ENCODE results near the gene CRISPLD2.

Gene CRISPLD2

GRCh38 chr16:84940670-84941551 lies 121.1 kb downstream of the CRISPLD2 start:
- no peak for DNase-seq

- DNase-seq, result no peak
These were observed 122.1 kb downstream of the CRISPLD2 start for GRCh38 chr16:84941921-84942320.

- no peak for DNase-seq
These were observed 123.0 kb downstream of the CRISPLD2 start for GRCh38 chr16:84942786-84943185.

GRCh38 chr16:84943620-84944019 lies 123.8 kb downstream of the CRISPLD2 start:
- DNase-seq, result no peak

GRCh38 chr16:84947022-84947421 lies 127.2 kb downstream of the CRISPLD2 start:
- no peak for DNase-seq

GRCh38 chr16:84947996-84948850 lies 128.4 kb downstream of the CRISPLD2 start:
- DNase-seq, result no peak

GRCh38 chr16:84948851-84949610 lies 129.2 kb downstream of the CRISPLD2 start:
- no peak for DNase-seq

- no peak for DNase-seq
These were observed 130.1 kb downstream of the CRISPLD2 start for GRCh38 chr16:84949772-84950436.

GRCh38 chr16:84950906-84951305 lies 131.1 kb downstream of the CRISPLD2 start:
- peak; percentile 30 for DNase-seq

GRCh38 chr16:84952335-84953189 lies 132.8 kb downstream of the CRISPLD2 start:
- DNase-seq, result peak; percentile 62

GRCh38 chr16:84953190-84953746 lies 133.5 kb downstream of the CRISPLD2 start:
- DNase-seq, result no peak

GRCh38 chr16:84955427-84955826 lies 135.6 kb downstream of the CRISPLD2 start:
- no peak for DNase-seq

- no peak for DNase-seq
These were observed 137.4 kb downstream of the CRISPLD2 start for GRCh38 chr16:84957192-84957591.

- DNase-seq, result no peak
These were observed 138.0 kb downstream of the CRISPLD2 start for GRCh38 chr16:84957792-84958191.
